MG63 (cell line): ENCODE results near the gene CHMP2A. TPM values are rescaled to one million over a fixed set of nuclear protein-coding genes. Genes with fewer than 3 reads are reported as not detected.
"Not testable (repeated sequence)": the region's sequence is repeated elsewhere in the genome, so short reads cannot be mapped to it uniquely, and the experiment has no call there.

ENCODE experiments used
- DNase-seq: peaks from one replicate; pipeline ENCODE4 v3.0.0-alpha.2; 2020
- H3K27me3 ChIP-seq: fragments of 250-450 bp; sonication (Bioruptor Pico); 2 replicates; pipeline ENCODE4 v1.5.1; 2020; ENCODE audit warnings: mild to moderate bottlenecking, moderate library complexity
- H3K36me3 ChIP-seq: fragments of 250-450 bp; sonication (Bioruptor Pico); 2 replicates; pipeline ENCODE4 v1.5.1; 2020; ENCODE audit warnings: mild to moderate bottlenecking, moderate library complexity
- H3K4me3 ChIP-seq: fragments of 250-450 bp; sonication (Bioruptor Pico); 2 replicates; pipeline ENCODE4 v1.5.1; 2020; ENCODE audit warnings: mild to moderate bottlenecking, moderate library complexity
- H3K9me3 ChIP-seq: fragments of 250-450 bp; sonication (Bioruptor Pico); 2 replicates; pipeline ENCODE4 v1.5.1; 2020; ENCODE audit warnings: mild to moderate bottlenecking, moderate library complexity
- total RNA-seq: library from RNA; depleted of rRNA; stranded (reverse); fragments of >200 nt; shearing (Covaris generic); gene quantifications from 2 replicates; pipeline ENCODE4 v1.2.3, GENCODE V29; 2014; ENCODE audit warnings: low replicate concordance; rRNA removed

The CHMP2A gene
- total RNA-seq, 1 experiment from 2014 or later = 50.3 TPM

DNA sequence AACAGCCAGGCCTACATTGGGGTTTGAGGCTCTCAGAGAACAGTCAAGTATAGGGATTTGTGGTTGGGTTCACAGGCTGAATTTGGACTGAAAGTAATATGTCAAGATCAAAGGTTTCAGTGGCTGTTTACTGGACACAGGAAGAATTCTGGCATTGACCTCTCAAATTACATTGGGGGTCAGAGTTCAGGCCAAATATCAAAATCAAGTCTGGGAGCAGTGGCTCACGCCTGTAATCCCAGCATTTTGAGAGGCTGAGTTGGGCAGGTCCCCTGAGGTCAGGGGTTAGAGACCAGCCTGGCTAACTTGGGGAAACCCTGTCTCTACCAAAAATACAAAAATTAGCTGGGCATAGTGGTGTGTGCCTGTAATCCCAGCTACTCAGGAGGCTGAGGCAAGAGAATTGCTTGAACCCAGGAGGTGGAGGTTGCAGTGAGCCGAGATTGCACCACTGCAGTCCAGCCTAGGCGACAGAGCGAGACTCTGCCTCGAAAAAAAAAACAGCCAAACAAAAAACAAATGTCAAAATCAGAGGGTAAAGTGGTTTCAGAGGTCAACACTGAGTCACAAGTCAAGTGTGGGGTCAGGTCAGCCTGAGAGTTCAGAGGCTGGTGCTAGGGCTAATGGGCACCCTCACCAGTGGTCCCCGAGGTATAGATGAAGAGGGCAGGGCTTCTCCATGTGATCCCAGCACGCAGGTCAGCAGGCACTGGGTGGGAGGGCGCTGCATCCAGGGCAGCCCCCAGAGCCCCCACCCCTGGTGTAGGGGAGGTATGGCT, 44.6 kb downstream of the CHMP2A start:
- DNase-seq = no peak
- Histone ChIP-seq H3K9me3 (no peaks in the 10 kb centered on the region), H3K36me3 (peaks cover 6% of the 10 kb centered on the region; the same call in 1 of the 2 replicates), H3K4me3 (no peak overlapping the region), H3K27me3 (no peaks in the 10 kb centered on the region)

DNA sequence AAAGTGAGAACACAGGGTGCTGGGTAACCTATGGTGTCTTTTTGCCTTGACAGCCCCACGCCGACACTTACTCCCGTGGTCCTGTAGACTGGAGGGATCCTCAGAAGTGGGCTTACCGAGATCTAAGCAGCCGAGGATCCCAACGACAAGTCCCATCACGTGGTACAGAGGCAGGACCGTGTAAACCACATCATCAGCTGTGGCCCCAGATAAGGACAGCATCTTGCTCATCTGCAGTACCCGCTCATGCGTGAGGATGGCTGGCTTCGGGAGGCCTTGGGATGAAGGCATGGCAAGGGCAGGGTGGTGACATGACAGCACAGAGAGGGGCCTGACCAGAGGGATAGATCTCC, 45.2 kb downstream of the CHMP2A start:
- H3K9me3 ChIP-seq = no peaks in the 10 kb centered on the region
- H3K36me3 ChIP-seq = peaks cover 6% of the 10 kb centered on the region; the same call in 1 of the 2 replicates
- DNase-seq = no peak
- H3K4me3 ChIP-seq = no peak overlapping the region
- H3K27me3 ChIP-seq = no peaks in the 10 kb centered on the region

GRCh38 chr19:58507602-58508223, 47.2 kb downstream of the CHMP2A start:
- not testable (repeated sequence) for H3K27me3 ChIP-seq, DNase-seq, H3K36me3 ChIP-seq, H3K9me3 ChIP-seq, H3K4me3 ChIP-seq

Other genes starting within 250 kb of the CHMP2A start
- gene ERVK3-1, start 249.7 kb downstream of the CHMP2A start, total RNA-seq = 26.0 and 32.0 TPM in 2 replicates
- 0.12 and 2.5 TPM in 2 replicates for gene ZSCAN22, start 228.1 kb downstream of the CHMP2A start, total RNA-seq
- 29.0 TPM in 1 of 2 replicates, not detected in the other for gene A1BG, start 201.6 kb downstream of the CHMP2A start, total RNA-seq
- gene ZNF497, start 192.4 kb downstream of the CHMP2A start, total RNA-seq = 3.0 and 3.2 TPM in 2 replicates
- 1.4 and 4.0 TPM in 2 replicates for gene ZNF837, start 174.1 kb downstream of the CHMP2A start, total RNA-seq
- 3,455 and 3,636 TPM in 2 replicates for gene RPS5, start 167.8 kb downstream of the CHMP2A start, total RNA-seq
- 6.6 TPM in 1 of 2 replicates, not detected in the other for gene RNF225, start 159.4 kb downstream of the CHMP2A start, total RNA-seq
- 25.3 and 32.4 TPM in 2 replicates for gene ZNF584, start 146.5 kb downstream of the CHMP2A start, total RNA-seq
- gene ZNF132, start 115.0 kb downstream of the CHMP2A start, total RNA-seq = not detected in 2 replicates
- gene ZNF324B, start 103.5 kb downstream of the CHMP2A start, total RNA-seq = 11.5 and 22.9 TPM in 2 replicates
- 15.2 and 16.0 TPM in 2 replicates for gene ZNF324, start 88.0 kb downstream of the CHMP2A start, total RNA-seq
- gene ZNF446, start 78.8 kb downstream of the CHMP2A start, total RNA-seq = 18.4 and 23.5 TPM in 2 replicates
- 5.5 and 13.0 TPM in 2 replicates for gene SLC27A5, start 43.1 kb downstream of the CHMP2A start, total RNA-seq
- 8.3 and 24.7 TPM in 2 replicates for gene ZBTB45, start 35.3 kb downstream of the CHMP2A start, total RNA-seq
- gene TRIM28, start 11.0 kb downstream of the CHMP2A start, total RNA-seq = 352 and 641 TPM in 2 replicates
- 132 and 239 TPM in 2 replicates for gene UBE2M, start 3.5 kb upstream of the CHMP2A start, total RNA-seq
- gene MZF1, start 18.2 kb upstream of the CHMP2A start, total RNA-seq = 9.4 and 23.8 TPM in 2 replicates